Transverse colon (tissue), 3 donors: ENCODE measurements around the gene SLC39A7.

Experiments used
- CTCF ChIP-seq, 5 experiments: fragments of 200-600 bp in 3 of 5; fragments of 450-650 bp in 2 of 5; sonication (generic) in 3 of 5; IDR thresholded peaks; 1 replicate in 2 of 5; 2 replicates in 3 of 5; pipeline ENCODE4 v1.5.1; 2016 to 2017; ENCODE audit warnings: antibody characterized with exemption in 5 of 5, inconsistent platforms in 3 of 5, mild to moderate bottlenecking in 2 of 5, moderate library complexity in 1 of 5
- POLR2A ChIP-seq: fragments of 450-650 bp; IDR thresholded peaks from one replicate; pipeline ENCODE4 v1.6.1; 2016; ENCODE audit warnings: antibody characterized with exemption, mild to moderate bottlenecking, moderate library complexity

GRCh38 chr6:33165581-33166258 lies 34.9 kb upstream of the SLC39A7 start:
- TF ChIP-seq CTCF (IDR thresholded peaks at IDR 0.05) (no peak), POLR2A (no peak)
